ENCODE measurements around the gene ATP8B4. TPM values are rescaled to one million over a fixed set of nuclear protein-coding genes. Genes with fewer than 3 reads are reported as not detected.

ATP8B4 gene
- total RNA-seq, 1 experiment from 2014 or later, result not detected

DNA sequence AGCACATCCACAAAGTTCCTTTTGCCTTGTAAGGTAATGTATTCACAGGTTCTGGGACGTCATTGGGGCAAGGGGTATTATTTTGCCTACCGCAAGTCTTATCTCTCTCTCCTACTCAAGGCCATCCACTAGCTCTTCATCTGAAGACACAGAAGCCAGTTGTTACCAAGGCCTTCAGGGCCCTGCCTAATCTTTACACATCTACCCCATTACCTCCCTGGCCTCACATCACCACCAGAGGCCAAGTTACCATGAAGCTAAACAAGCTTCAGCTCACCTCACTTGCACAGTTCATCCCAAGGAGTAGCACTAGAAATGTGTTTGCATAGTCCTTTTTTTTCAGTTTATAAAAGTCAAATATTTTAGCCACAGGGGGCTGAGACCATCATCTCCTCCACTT lies 34.1 kb downstream of the ATP8B4 start:
- ChIA-PET POLR2A (ENCODE audit: unreplicated experiment) (no interaction called here), CTCF (no interaction called here)
- no peak overlapping the region for H3K27ac ChIP-seq (ENCODE audit: low read length)
- no peak overlapping the region for H3K4me3 ChIP-seq (ENCODE audit: low read length)
- DNase-seq (no peak), ATAC-seq (no peak)
- no peaks in the 10 kb centered on the region for H3K36me3 ChIP-seq (ENCODE audit: low read depth, low read length)
- H3K27me3 ChIP-seq (ENCODE audit: low read length), result no peaks in the 10 kb centered on the region
- H3K9ac ChIP-seq (ENCODE audit: low read length), result no peak overlapping the region
- intact Hi-C loops (cut with micrococcal nuclease), result no loop called here
- H3K4me2 ChIP-seq (ENCODE audit: low read length), result no peak overlapping the region
- H3K79me2 ChIP-seq (ENCODE audit: low read length), result no peaks in the 10 kb centered on the region
- BruUV-seq (replicated peaks), result no TSS peak
- H3F3A ChIP-seq (ENCODE audit: low read length, unreplicated experiment), result no peaks in the 10 kb centered on the region
- no peaks in the 10 kb centered on the region for H3K9me3 ChIP-seq (ENCODE audit: low read length)
- H3K9me2 ChIP-seq (replicated peaks; ENCODE audit: low read length), result no peaks in the 10 kb centered on the region
- H3K4me1 ChIP-seq (ENCODE audit: insufficient read depth, low read length), result no peaks in the 10 kb centered on the region
- TF ChIP-seq EZH2phosphoT487 (IDR thresholded peaks at IDR 0.05; ENCODE audit: borderline replicate concordance, low read length), result no peak
- TF ChIP-seq, protein P1, sequence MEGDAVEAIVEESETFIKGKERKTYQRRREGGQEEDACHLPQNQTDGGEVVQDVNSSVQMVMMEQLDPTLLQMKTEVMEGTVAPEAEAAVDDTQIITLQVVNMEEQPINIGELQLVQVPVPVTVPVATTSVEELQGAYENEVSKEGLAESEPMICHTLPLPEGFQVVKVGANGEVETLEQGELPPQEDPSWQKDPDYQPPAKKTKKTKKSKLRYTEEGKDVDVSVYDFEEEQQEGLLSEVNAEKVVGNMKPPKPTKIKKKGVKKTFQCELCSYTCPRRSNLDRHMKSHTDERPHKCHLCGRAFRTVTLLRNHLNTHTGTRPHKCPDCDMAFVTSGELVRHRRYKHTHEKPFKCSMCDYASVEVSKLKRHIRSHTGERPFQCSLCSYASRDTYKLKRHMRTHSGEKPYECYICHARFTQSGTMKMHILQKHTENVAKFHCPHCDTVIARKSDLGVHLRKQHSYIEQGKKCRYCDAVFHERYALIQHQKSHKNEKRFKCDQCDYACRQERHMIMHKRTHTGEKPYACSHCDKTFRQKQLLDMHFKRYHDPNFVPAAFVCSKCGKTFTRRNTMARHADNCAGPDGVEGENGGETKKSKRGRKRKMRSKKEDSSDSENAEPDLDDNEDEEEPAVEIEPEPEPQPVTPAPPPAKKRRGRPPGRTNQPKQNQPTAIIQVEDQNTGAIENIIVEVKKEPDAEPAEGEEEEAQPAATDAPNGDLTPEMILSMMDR (conservative IDR thresholded peaks at IDR 0.05; ENCODE audit: low read depth, low read length), result no peak
- no peak for TF ChIP-seq EZH2 (IDR thresholded peaks at IDR 0.05; ENCODE audit: low read length, unreplicated experiment)
- no peaks in the 10 kb centered on the region for H4K20me1 ChIP-seq (ENCODE audit: low read length)
- no peak overlapping the region for H2AFZ ChIP-seq (ENCODE audit: low read length)

GRCh38 chr15:50083424-50084025 lies 35.5 kb downstream of the ATP8B4 start:
- DNase-seq (no peak), ATAC-seq (no peak)
- TF ChIP-seq, protein P1 (conservative IDR thresholded peaks at IDR 0.05; ENCODE audit: low read depth, low read length), result no peak
- TF ChIP-seq EZH2phosphoT487 (IDR thresholded peaks at IDR 0.05; ENCODE audit: borderline replicate concordance, low read length), result no peak
- TF ChIP-seq EZH2 (IDR thresholded peaks at IDR 0.05; ENCODE audit: low read length, unreplicated experiment), result no peak
- Histone ChIP-seq H2AFZ (ENCODE audit: low read length) (no peak overlapping the region), H3K4me3 (ENCODE audit: low read length) (no peak overlapping the region), H3K9ac (ENCODE audit: low read length) (no peak overlapping the region), H3K4me1 (ENCODE audit: insufficient read depth, low read length) (no peaks in the 10 kb centered on the region), H3K4me2 (ENCODE audit: low read length) (no peak overlapping the region), H3K79me2 (ENCODE audit: low read length) (no peaks in the 10 kb centered on the region), H3K36me3 (ENCODE audit: low read depth, low read length) (no peaks in the 10 kb centered on the region), H3K9me3 (ENCODE audit: low read length) (no peaks in the 10 kb centered on the region), H3F3A (ENCODE audit: low read length, unreplicated experiment) (no peaks in the 10 kb centered on the region), H3K27me3 (ENCODE audit: low read length) (no peaks in the 10 kb centered on the region), H3K9me2 (replicated peaks; ENCODE audit: low read length) (no peaks in the 10 kb centered on the region), H4K20me1 (ENCODE audit: low read length) (no peaks in the 10 kb centered on the region), H3K27ac (ENCODE audit: low read length) (no peak overlapping the region)
- BruUV-seq (replicated peaks), result no TSS peak
- POLR2A ChIA-PET (ENCODE audit: unreplicated experiment), result no interaction called here
- CTCF ChIA-PET, result no interaction called here
- intact Hi-C loops (cut with micrococcal nuclease), result no loop called here

DNA sequence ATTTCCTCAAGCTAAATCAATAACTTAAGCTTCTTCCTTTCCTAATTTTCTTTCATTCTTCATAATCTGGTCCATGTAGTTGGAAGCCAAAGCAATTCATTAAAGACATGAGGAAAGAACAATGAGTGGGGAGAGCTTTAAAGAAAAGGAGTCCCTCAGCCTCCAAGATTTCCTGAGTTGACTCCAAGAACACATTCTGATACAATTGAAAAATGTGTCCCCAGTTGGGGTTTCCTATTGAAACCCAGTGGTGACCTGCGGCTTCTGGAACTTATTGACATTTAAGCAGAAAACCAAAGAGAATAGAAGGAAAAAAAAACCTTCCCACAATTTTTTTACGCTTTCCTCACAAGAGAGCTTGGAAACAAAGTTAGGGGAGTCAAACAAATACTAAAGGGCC lies 37.0 kb downstream of the ATP8B4 start:
- Histone ChIP-seq H3K9ac (ENCODE audit: low read length) (no peak overlapping the region), H3K27me3 (ENCODE audit: low read length) (no peaks in the 10 kb centered on the region), H3K4me1 (ENCODE audit: insufficient read depth, low read length) (no peaks in the 10 kb centered on the region), H3F3A (ENCODE audit: low read length, unreplicated experiment) (no peaks in the 10 kb centered on the region), H3K4me2 (ENCODE audit: low read length) (no peak overlapping the region), H3K4me3 (ENCODE audit: low read length) (no peak overlapping the region), H3K27ac (ENCODE audit: low read length) (no peak overlapping the region), H3K79me2 (ENCODE audit: low read length) (no peaks in the 10 kb centered on the region), H3K9me3 (ENCODE audit: low read length) (no peaks in the 10 kb centered on the region), H3K9me2 (replicated peaks; ENCODE audit: low read length) (no peaks in the 10 kb centered on the region), H3K36me3 (ENCODE audit: low read depth, low read length) (no peaks in the 10 kb centered on the region), H4K20me1 (ENCODE audit: low read length) (no peaks in the 10 kb centered on the region), H2AFZ (ENCODE audit: low read length) (no peak overlapping the region)
- TF ChIP-seq EZH2phosphoT487 (IDR thresholded peaks at IDR 0.05; ENCODE audit: borderline replicate concordance, low read length) (no peak), EZH2 (IDR thresholded peaks at IDR 0.05; ENCODE audit: low read length, unreplicated experiment) (no peak)
- TF ChIP-seq, protein P1 (conservative IDR thresholded peaks at IDR 0.05; ENCODE audit: low read depth, low read length), result no peak
- no peak for DNase-seq
- BruUV-seq (replicated peaks), result no TSS peak
- intact Hi-C loops (cut with micrococcal nuclease), result no loop called here
- ATAC-seq, result no peak
- CTCF ChIA-PET, result no interaction called here
- POLR2A ChIA-PET (ENCODE audit: unreplicated experiment), result interaction anchor here (0.6 kb wide), 1 partner anchor 647 kb away, joined by 4 read pairs; no protein-coding TSS in a partner anchor

Measured in PC-3 (cell line).